ENCODE measurements around the gene PER1. TPM values are rescaled to one million over a fixed set of nuclear protein-coding genes. Genes with fewer than 3 reads are reported as not detected.
A peak's percentile ranks its signal among the peaks of the same experiment; 100 is the strongest.

Gene PER1
- total RNA-seq, 1 donor from 2014 or later = 350 TPM

DNA sequence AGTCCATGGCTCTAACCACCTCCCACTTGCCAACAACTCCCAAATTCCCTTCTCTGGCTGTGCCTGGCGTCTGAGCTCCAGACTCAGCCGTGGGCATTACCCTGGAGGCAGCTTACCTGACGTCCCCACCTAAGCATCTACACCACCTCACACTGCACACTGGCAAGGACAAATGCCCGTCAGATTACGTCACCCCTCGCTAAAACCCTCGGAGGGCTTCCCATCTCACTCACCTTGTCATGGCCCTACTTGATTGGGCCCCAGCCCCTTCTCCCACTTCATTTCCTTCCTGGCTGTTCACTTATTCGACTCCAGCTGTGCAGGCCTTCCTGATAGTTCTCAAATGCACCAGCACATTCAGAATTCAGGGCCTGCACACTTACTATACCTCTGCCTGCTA lies 47.3 kb downstream of the PER1 start:
- Histone ChIP-seq H3K9me3 (no peaks in the 10 kb centered on the region), H3K27me3 (peaks cover 12% of the 10 kb centered on the region), H3K36me3 (no peaks in the 10 kb centered on the region), H3K4me3 (no peak overlapping the region), H3K4me1 (peaks cover 2% of the 10 kb centered on the region), H3K27ac (no peak overlapping the region)
- DNase-seq = peak; percentile 35
- no peak for ATAC-seq
- TF ChIP-seq, protein P1, sequence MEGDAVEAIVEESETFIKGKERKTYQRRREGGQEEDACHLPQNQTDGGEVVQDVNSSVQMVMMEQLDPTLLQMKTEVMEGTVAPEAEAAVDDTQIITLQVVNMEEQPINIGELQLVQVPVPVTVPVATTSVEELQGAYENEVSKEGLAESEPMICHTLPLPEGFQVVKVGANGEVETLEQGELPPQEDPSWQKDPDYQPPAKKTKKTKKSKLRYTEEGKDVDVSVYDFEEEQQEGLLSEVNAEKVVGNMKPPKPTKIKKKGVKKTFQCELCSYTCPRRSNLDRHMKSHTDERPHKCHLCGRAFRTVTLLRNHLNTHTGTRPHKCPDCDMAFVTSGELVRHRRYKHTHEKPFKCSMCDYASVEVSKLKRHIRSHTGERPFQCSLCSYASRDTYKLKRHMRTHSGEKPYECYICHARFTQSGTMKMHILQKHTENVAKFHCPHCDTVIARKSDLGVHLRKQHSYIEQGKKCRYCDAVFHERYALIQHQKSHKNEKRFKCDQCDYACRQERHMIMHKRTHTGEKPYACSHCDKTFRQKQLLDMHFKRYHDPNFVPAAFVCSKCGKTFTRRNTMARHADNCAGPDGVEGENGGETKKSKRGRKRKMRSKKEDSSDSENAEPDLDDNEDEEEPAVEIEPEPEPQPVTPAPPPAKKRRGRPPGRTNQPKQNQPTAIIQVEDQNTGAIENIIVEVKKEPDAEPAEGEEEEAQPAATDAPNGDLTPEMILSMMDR (IDR thresholded peaks at IDR 0.05) = no peak
- intact Hi-C loops (cut with DNase I) = no loop called here

DNA sequence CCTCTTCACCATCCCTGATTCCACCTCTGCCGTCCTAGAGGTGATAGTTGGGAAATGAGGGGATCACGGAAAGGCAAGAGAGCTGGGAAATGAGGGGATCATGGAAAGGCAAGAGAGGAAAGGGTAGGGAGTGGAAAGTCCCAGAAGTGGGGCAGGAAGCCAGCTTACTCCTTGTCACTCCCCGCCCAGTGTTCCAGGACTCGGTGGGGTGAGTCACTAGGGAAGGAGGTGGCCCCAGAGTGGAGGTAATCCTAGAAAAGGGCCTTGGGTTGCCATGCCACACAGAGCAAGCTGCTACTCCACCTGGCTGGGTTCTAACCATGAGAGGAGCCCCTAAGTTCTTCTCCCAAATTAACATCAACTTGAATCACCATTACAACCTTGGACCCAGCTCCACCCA lies 48.7 kb downstream of the PER1 start:
- no peaks in the 10 kb centered on the region for H3K4me1 ChIP-seq
- intact Hi-C loops (cut with DNase I) = no loop called here
- no peak for DNase-seq
- H3K36me3 ChIP-seq = no peaks in the 10 kb centered on the region
- peak; percentile 71 for ATAC-seq
- no peaks in the 10 kb centered on the region for H3K27me3 ChIP-seq
- TF ChIP-seq, protein P1 (IDR thresholded peaks at IDR 0.05) = no peak
- no peak overlapping the region for H3K27ac ChIP-seq
- H3K9me3 ChIP-seq = no peaks in the 10 kb centered on the region
- H3K4me3 ChIP-seq = no peak overlapping the region

DNA sequence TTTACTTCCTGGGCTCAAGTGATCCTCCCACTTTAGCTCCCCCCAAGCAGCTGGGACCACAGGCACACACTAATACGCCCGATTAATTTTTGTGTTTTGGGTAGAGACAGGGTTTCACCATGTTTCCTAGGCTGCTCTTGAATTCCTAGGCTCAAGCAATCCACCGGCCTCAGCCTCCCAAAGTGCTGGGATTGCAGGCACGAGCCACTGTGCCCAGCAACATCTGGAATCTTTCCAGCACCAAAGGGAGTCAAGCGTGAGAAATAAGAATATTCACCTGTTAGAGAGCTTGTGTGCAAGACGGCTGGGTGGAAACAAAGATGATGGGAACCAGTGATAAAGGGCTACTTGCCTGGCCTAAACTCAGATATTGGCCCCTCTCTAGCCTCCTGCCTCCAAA lies 50.5 kb downstream of the PER1 start:
- DNase-seq = no peak
- H3K9me3 ChIP-seq = no peaks in the 10 kb centered on the region
- no peak overlapping the region for H3K4me3 ChIP-seq
- H3K36me3 ChIP-seq = no peaks in the 10 kb centered on the region
- intact Hi-C loops (cut with DNase I) = no loop called here
- TF ChIP-seq, protein P1 (IDR thresholded peaks at IDR 0.05) = no peak
- H3K4me1 ChIP-seq = no peaks in the 10 kb centered on the region
- no peaks in the 10 kb centered on the region for H3K27me3 ChIP-seq
- no peak for ATAC-seq
- H3K27ac ChIP-seq = no peak overlapping the region

DNA sequence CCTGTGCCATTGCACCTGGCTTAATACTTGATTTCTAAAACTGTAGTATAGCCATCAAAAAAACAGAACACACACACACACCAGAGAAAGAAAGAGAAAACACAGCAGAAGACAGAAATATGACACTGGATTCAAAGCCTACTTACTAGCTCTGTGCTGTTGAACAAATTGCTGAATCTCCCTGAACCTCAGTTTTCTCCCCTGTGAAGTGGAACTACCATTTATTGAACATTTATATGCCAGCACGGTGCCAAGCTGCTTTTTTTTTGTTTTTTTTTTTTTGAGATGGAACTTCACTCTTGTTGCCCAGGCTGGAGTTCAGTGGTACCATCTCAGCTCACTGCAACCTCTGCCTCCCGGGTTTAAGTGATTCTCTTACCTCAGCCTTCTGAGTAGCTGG lies 51.4 kb downstream of the PER1 start:
- intact Hi-C loops (cut with DNase I) = no loop called here

DNA sequence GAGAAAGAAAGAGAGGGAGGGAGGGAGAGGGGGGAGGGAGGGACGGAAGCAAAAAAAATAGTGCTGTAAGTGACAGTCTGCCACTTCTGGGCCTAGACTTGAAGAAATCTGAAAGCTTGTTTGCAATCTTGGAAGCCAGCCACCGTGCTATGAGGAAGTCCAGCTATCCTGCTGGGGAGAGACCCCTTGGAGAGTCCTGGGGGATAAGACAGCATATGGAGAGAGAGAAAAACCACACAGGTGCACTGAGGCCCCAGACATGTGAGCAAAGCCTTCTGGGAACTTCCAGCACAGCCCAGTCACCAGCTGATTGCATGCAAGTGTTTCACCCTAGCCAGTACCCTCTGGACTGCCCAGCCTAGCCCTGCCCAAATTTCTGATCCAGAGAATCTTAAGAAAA lies 52.1 kb downstream of the PER1 start:
- no peak for ATAC-seq
- DNase-seq = no peak

More for the DNA sequence above, 51.4 kb downstream of the PER1 start:
- Histone ChIP-seq H3K36me3 (no peaks in the 10 kb centered on the region), H3K27me3 (no peaks in the 10 kb centered on the region), H3K9me3 (no peaks in the 10 kb centered on the region), H3K27ac (no peak overlapping the region), H3K4me1 (no peaks in the 10 kb centered on the region), H3K4me3 (no peak overlapping the region)
- TF ChIP-seq, protein P1 (IDR thresholded peaks at IDR 0.05) = no peak
- ATAC-seq (no peak), DNase-seq (no peak)

More for the DNA sequence above, 52.1 kb downstream of the PER1 start:
- intact Hi-C loops (cut with DNase I) = no loop called here
- Histone ChIP-seq H3K27ac (no peak overlapping the region), H3K36me3 (no peaks in the 10 kb centered on the region), H3K4me3 (no peak overlapping the region), H3K27me3 (no peaks in the 10 kb centered on the region), H3K9me3 (no peaks in the 10 kb centered on the region), H3K4me1 (no peaks in the 10 kb centered on the region)
- TF ChIP-seq, protein P1 (IDR thresholded peaks at IDR 0.05) = no peak
